ENCODE results near the gene GADD45B. TPM values are rescaled to one million over a fixed set of nuclear protein-coding genes. Genes with fewer than 3 reads are reported as not detected.

GADD45B gene
- total RNA-seq, 1 donor from 2014 or later: 177 TPM

DNA sequence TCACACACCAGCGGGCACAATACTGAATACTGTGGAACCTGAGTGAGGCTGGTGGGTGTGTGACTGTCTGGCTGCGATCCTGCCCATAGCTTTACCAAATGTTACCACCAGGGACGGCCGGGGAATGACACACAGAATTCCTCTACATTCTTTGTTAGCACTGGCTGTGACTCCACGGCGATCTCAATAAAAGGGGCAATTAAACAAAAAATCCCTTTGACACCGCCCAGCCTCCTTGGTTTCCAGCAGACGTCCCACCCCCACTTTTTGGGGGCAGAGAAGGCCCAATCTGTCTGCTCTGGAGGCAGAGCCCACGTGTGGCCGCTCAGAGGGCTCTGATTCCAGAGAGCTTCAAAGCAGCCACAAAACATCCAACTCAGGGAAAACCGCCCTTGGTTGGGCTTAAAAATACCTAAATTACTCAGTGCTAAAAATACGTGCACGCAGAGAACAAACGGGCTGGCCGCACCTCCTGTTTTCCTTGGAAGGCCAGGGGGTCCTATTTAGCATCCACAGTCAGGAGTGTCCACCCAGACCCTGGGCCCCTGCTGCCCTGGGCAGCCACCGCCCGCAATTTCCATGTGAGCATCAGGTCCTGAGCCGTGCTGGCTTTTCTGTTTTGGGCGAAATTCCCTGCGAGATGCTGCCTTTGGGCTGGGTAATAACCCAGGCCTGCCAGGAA lies 47.8 kb downstream of the GADD45B start:
- Mint-ChIP-seq H3K27me3 (ENCODE audit: low read depth) (no peaks in the 10 kb centered on the region), H3K4me3 (ENCODE audit: unreplicated experiment) (peak overlapping the region; percentile 49)

GRCh38 chr19:2524361-2524839 lies 48.5 kb downstream of the GADD45B start:
- Mint-ChIP-seq H3K4me3 (ENCODE audit: unreplicated experiment) (peak overlapping the region; percentile 59), H3K36me3 (ENCODE audit: low read depth) (no peaks in the 10 kb centered on the region), H3K9me3 (ENCODE audit: low read depth) (no peaks in the 10 kb centered on the region), H3K27me3 (ENCODE audit: low read depth) (no peaks in the 10 kb centered on the region), H3K4me1 (ENCODE audit: low read depth) (peaks cover 50% of the 10 kb centered on the region), H3K27ac (ENCODE audit: unreplicated experiment) (peak overlapping the region; percentile 99)
- DNase-seq (ENCODE audit: low spot score): no peak
- TF ChIP-seq CTCF (IDR thresholded peaks at IDR 0.05): no peak

More for the DNA sequence above, 47.8 kb downstream of the GADD45B start:
- H3K9me3 Mint-ChIP-seq (ENCODE audit: low read depth): no peaks in the 10 kb centered on the region
- peak overlapping the region; percentile 99 for H3K27ac Mint-ChIP-seq (ENCODE audit: unreplicated experiment)
- H3K4me1 Mint-ChIP-seq (ENCODE audit: low read depth): peaks cover 50% of the 10 kb centered on the region
- no peaks in the 10 kb centered on the region for H3K36me3 Mint-ChIP-seq (ENCODE audit: low read depth)
- no peak for DNase-seq (ENCODE audit: low spot score)
- TF ChIP-seq CTCF (IDR thresholded peaks at IDR 0.05): peak; percentile 77

- H3K27ac Mint-ChIP-seq (ENCODE audit: unreplicated experiment): peak overlapping the region; percentile 99
- H3K4me1 Mint-ChIP-seq (ENCODE audit: low read depth): peaks cover 56% of the 10 kb centered on the region
- no peaks in the 10 kb centered on the region for H3K9me3 Mint-ChIP-seq (ENCODE audit: low read depth)
- H3K4me3 Mint-ChIP-seq (ENCODE audit: unreplicated experiment): peak overlapping the region; percentile 59
- no peak for DNase-seq (ENCODE audit: low spot score)
- H3K27me3 Mint-ChIP-seq (ENCODE audit: low read depth): no peaks in the 10 kb centered on the region
- H3K36me3 Mint-ChIP-seq (ENCODE audit: low read depth): no peaks in the 10 kb centered on the region
- TF ChIP-seq CTCF (IDR thresholded peaks at IDR 0.05): no peak
Observed at GRCh38 chr19:2524840-2525723, 49.2 kb downstream of the GADD45B start.

DNA sequence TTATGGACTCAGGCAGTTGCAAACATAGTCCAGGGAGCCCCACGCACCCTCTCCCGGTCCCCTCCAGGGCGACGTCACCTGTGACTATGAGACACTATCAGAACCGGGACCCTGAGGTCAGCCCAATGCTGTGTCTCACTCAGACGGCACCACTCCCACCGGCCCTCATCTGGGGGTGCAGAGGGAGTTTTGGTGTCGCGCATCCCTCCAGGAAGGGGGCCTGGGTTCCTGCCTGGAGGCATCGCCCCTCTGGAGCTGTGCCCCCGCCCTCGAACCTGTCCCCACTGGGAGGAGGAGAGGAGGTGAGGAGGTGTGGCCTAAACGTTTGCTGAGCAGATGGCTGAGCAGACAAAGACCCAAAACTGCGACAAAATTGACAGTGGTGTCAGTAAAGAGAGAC lies 51.2 kb downstream of the GADD45B start:
- no peak for TF ChIP-seq CTCF (IDR thresholded peaks at IDR 0.05)
- Mint-ChIP-seq H3K4me3 (ENCODE audit: unreplicated experiment) (no peak overlapping the region), H3K27ac (ENCODE audit: unreplicated experiment) (no peak overlapping the region)

GRCh38 chr19:2527686-2528085 lies 51.8 kb downstream of the GADD45B start:
- Mint-ChIP-seq H3K27me3 (ENCODE audit: low read depth) (no peaks in the 10 kb centered on the region), H3K4me3 (ENCODE audit: unreplicated experiment) (no peak overlapping the region), H3K4me1 (ENCODE audit: low read depth) (peaks cover 52% of the 10 kb centered on the region), H3K36me3 (ENCODE audit: low read depth) (no peaks in the 10 kb centered on the region), H3K9me3 (ENCODE audit: low read depth) (peaks cover 5% of the 10 kb centered on the region), H3K27ac (ENCODE audit: unreplicated experiment) (no peak overlapping the region)
- no peak for TF ChIP-seq CTCF (IDR thresholded peaks at IDR 0.05)
- no peak for DNase-seq (ENCODE audit: low spot score)

More for the DNA sequence above, 51.2 kb downstream of the GADD45B start:
- no peaks in the 10 kb centered on the region for H3K27me3 Mint-ChIP-seq (ENCODE audit: low read depth)
- no peaks in the 10 kb centered on the region for H3K36me3 Mint-ChIP-seq (ENCODE audit: low read depth)
- peaks cover 52% of the 10 kb centered on the region for H3K4me1 Mint-ChIP-seq (ENCODE audit: low read depth)
- DNase-seq (ENCODE audit: low spot score): no peak
- peaks cover 2% of the 10 kb centered on the region for H3K9me3 Mint-ChIP-seq (ENCODE audit: low read depth)
